BJ (cell line): ENCODE data around the gene SDK1. TPM values are rescaled to one million over a fixed set of nuclear protein-coding genes. Genes with fewer than 3 reads are reported as not detected.

Experiments
- CTCF ChIA-PET: fragments of 350-600 bp; formaldehyde crosslinking; extraction: SDS; loops from one replicate; lab custom pipeline; 2021; ENCODE audit warnings: antibody characterized with exemption, inconsistent platforms; lab: Yijun Ruan, JAX
- POLR2A ChIA-PET: fragments of 300-600 bp; sonication (Branson Sonifier 250); formaldehyde crosslinking; extraction: SDS; loops from one replicate; lab custom pipeline; 2021; ENCODE audit warnings: antibody characterized with exemption; lab: Charles Lee
- DNase-seq: peaks from one replicate; pipeline ENCODE4 v3.0.0-alpha.2; 2011; ENCODE audit warnings: low read depth
- H3K27me3 ChIP-seq: 2 replicates; pipeline ENCODE4 v1.6.0; 2011; ENCODE audit warnings: low read length; ENCODE audit not compliant: control insufficient read depth, insufficient read depth
- H3K36me3 ChIP-seq: 2 replicates; pipeline ENCODE4 v1.5.1; 2011; ENCODE audit warnings: low read length; ENCODE audit not compliant: control insufficient read depth, insufficient read depth
- H3K4me3 ChIP-seq: 2 replicates; pipeline ENCODE4 v1.5.1; 2011; ENCODE audit warnings: low read depth, mild to moderate bottlenecking, control low read depth, low read length
- polyA plus RNA-seq: library from polyadenylated mRNA; depleted of rRNA; stranded (reverse); fragments of >200 nt; gene quantifications from 2 replicates; pipeline ENCODE4 v1.2.3, GENCODE V29; 2011
- TF ChIP-seq, protein P1 (sequence below): IDR thresholded peaks from 2 replicates; pipeline ENCODE4 v1.5.1; 2011; ENCODE audit warnings: low read depth, mild to moderate bottlenecking, control low read depth, inconsistent platforms, low read length, moderate library complexity; ENCODE audit not compliant: insufficient read depth

The SDK1 gene
- polyA plus RNA-seq, 1 experiment: 0.01 TPM

DNA sequence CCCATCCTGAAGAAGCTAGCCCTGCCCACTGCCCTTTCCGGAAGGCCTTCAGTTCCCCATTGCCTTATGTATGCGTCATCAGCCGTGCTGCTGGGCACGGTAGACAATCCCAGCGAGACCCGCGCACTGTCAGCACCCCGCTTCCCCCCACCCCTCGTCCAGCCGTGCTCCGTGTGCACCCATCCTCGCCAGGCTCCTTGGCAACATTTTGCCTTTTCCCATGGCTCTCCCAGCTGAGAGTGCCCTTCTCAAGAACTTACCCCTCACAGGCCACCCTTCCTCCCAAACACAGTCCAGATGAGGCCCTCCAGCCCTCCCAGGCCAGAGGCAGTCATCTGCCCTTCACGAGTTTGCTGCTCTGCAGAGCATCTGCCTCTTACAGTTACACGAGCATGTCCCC lies 747.3 kb downstream of the SDK1 start:
- Histone ChIP-seq H3K4me3 (no peak overlapping the region), H3K27me3 (no peaks in the 10 kb centered on the region), H3K36me3 (no peaks in the 10 kb centered on the region)
- ChIA-PET CTCF (no interaction called here), POLR2A (no interaction called here)
- TF ChIP-seq, protein P1, sequence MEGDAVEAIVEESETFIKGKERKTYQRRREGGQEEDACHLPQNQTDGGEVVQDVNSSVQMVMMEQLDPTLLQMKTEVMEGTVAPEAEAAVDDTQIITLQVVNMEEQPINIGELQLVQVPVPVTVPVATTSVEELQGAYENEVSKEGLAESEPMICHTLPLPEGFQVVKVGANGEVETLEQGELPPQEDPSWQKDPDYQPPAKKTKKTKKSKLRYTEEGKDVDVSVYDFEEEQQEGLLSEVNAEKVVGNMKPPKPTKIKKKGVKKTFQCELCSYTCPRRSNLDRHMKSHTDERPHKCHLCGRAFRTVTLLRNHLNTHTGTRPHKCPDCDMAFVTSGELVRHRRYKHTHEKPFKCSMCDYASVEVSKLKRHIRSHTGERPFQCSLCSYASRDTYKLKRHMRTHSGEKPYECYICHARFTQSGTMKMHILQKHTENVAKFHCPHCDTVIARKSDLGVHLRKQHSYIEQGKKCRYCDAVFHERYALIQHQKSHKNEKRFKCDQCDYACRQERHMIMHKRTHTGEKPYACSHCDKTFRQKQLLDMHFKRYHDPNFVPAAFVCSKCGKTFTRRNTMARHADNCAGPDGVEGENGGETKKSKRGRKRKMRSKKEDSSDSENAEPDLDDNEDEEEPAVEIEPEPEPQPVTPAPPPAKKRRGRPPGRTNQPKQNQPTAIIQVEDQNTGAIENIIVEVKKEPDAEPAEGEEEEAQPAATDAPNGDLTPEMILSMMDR: no peak
- no peak for DNase-seq

DNA sequence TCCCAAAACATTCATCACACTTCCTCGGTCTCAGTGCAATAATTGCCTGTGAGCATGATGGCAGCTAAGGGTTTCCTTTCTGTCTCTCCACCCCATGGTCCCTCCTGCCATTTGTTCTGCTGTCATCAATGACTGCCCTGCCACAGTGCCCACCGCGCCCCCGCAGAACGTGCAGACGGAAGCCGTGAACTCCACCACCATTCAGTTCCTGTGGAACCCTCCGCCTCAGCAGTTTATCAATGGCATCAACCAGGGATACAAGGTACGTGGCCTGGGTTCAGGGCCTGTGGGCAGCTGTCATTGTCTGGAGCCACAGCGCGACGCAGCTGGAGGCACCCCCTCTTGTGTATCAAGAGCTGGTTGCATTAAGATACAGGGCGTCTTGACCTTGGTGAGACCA lies 748.1 kb downstream of the SDK1 start:
- H3K4me3 ChIP-seq: no peak overlapping the region
- TF ChIP-seq, protein P1: no peak
- POLR2A ChIA-PET: no interaction called here
- no peaks in the 10 kb centered on the region for H3K27me3 ChIP-seq
- no peak for DNase-seq
- H3K36me3 ChIP-seq: no peaks in the 10 kb centered on the region
- CTCF ChIA-PET: no interaction called here

DNA sequence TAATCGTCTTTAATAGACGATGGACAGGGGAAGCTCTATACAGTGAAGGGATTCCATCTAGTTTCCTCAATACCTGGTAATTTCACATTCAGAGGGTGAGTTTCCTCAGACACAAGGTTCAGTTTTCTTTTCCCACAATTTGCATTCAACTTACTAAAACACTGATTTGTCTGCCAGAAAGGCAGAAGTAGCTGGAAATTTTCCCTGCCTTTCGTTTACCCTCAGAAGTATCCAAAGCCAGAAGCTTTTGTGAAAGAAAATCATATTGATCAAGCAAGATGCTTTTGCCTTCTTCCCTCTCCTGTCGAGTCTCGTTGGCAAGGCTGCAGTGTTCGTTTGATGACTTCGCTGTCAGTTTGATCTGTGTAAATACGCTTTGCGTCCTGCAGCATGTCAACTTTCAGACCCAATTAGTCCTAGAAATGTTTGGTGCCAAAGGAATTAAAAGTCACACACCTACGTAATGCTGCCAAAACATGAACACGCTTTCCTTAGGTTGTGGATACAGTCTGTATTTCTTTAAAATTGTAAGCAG lies 749.1 kb downstream of the SDK1 start:
- Histone ChIP-seq H3K4me3 (no peak overlapping the region), H3K36me3 (no peaks in the 10 kb centered on the region), H3K27me3 (no peaks in the 10 kb centered on the region)
- DNase-seq: no peak
- CTCF ChIA-PET: interaction anchor here (0.9 kb wide), 1 partner anchor 22 kb away, joined by 3 read pairs; no protein-coding TSS in a partner anchor
- POLR2A ChIA-PET: no interaction called here
- TF ChIP-seq, protein P1: no peak

DNA sequence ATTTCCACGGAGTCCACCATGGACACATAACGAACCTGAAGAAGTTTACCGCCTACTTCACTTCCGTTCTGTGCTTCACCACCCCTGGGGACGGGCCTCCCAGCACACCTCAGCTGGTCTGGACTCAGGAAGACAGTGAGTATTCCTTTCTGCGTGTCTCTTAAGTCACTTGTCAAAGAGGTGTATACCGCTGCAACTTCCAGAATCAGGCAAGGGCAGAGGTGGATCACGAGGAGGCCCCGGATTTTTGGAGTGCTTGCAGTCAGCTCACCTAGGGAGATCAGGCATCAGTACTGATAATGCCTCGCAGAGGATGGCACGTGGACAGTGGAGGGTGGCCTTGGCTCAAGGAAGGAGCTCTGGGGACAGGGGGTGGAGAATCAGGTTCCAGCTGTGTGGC lies 750.6 kb downstream of the SDK1 start:
- TF ChIP-seq, protein P1: no peak
- CTCF ChIA-PET: no interaction called here
- POLR2A ChIA-PET: no interaction called here

DNA sequence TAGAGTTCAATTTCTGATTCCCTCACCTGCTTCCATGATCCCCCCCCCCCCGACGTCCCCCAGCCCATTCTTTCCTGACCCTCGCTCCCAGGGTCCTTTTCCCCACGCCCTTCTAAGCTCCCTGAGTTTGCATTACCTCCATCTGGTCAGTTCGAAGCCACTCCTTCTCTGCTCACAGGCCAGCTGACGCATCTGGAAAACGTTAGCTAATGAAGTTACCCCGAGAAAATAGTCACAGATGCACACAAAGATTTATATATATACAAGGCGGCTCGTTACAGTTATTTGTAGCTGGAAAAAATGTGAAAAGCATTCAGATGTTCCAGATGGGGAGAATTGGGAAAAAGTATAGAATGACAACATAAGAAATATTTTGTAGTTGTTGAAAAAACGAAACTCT lies 751.1 kb downstream of the SDK1 start:
- TF ChIP-seq, protein P1: no peak
- CTCF ChIA-PET: no interaction called here

More for the DNA sequence above, 750.6 kb downstream of the SDK1 start:
- Histone ChIP-seq H3K27me3 (no peaks in the 10 kb centered on the region), H3K36me3 (no peaks in the 10 kb centered on the region), H3K4me3 (no peak overlapping the region)
- DNase-seq: no peak

More for the DNA sequence above, 751.1 kb downstream of the SDK1 start:
- H3K4me3 ChIP-seq: no peak overlapping the region
- no peaks in the 10 kb centered on the region for H3K27me3 ChIP-seq
- POLR2A ChIA-PET: no interaction called here
- no peak for DNase-seq
- H3K36me3 ChIP-seq: no peaks in the 10 kb centered on the region
